ENCODE data around the gene TRIM28. TPM values are rescaled to one million over a fixed set of nuclear protein-coding genes. Genes with fewer than 3 reads are reported as not detected.

TRIM28 gene
- total and polyA plus RNA-seq, 4 donors: 47.1 to 157 (median 84.2) TPM

DNA sequence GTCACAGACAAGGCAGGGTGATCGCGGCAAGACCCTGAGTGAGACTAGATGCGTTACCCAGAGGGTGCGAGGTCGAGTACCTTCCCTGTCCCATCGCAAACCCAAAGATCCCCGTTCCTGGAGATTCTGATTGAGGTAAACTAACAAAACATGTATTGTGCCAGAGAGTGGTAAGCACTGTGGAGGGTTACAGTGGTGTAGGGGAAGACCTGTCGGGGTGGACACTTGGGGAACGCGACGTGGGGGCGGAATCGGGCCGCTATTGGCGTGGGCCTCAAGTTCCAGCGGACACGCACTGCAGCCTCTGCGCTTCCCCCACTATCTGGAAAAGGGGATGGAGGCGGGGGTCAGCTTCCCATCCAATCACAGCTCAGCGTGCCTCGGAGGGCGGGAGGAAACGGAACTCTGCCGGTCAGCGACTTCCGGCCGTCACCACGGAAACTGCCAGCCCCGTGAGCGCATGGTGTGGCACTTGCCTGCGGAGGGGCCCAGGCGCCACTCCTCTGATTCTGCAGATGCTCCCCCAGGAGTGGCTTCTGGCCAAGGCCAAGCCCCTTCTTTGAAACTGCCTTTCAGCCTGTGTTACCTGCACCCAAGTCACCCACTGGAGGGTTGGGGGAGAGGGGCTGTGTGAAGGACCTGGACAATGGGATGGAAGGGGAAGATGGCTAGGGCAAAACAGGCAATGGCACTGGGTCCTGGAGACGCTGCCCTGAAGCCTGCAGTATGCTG, 15.6 kb downstream of the TRIM28 start:
- WGBS: 1% methylated on average over 33 of the region's 33 CpGs
- peaks cover 27 to 63% (median 54%) of the 10 kb centered on the region in 4 donors for H3K4me1 ChIP-seq (ENCODE audit: control insufficient read depth in 4 of 4, insufficient read depth in 4 of 4, low read length in 3 of 4)
- peak overlapping the region; percentile 71 to 90 for H3K9ac ChIP-seq (ENCODE audit: low read depth in 1 of 2, low read length in 2 of 2)
- H3K4me3 ChIP-seq (ENCODE audit: low read depth in 1 of 3, low read length in 3 of 3): peak overlapping the region; percentile 54 to 78 (median 78)
- H3K27me3 ChIP-seq (ENCODE audit: control insufficient read depth in 4 of 4, insufficient read depth in 4 of 4, low read length in 3 of 4): no peaks in the 10 kb centered on the region
- peaks cover 0 to 7% (median 3%) of the 10 kb centered on the region in 4 donors for H3K36me3 ChIP-seq (ENCODE audit: control insufficient read depth in 4 of 4, insufficient read depth in 3 of 4, low read depth in 1 of 4, low read length in 3 of 4)
- TF ChIP-seq ATF3 (IDR thresholded peaks at IDR 0.05): no peak
- peak; percentile 55 to 66 for TF ChIP-seq EGR1 (IDR thresholded peaks at IDR 0.05; ENCODE audit: low read depth in 2 of 2)
- TF ChIP-seq, protein P1, sequence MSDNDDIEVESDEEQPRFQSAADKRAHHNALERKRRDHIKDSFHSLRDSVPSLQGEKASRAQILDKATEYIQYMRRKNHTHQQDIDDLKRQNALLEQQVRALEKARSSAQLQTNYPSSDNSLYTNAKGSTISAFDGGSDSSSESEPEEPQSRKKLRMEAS (IDR thresholded peaks at IDR 0.05): peak; percentile 89
- TF ChIP-seq FOXA1 (IDR thresholded peaks at IDR 0.05): no peak
- no peak for TF ChIP-seq RAD21 (IDR thresholded peaks at IDR 0.05)
- no peak for TF ChIP-seq JUND (IDR thresholded peaks at IDR 0.05)
- no peak for TF ChIP-seq ZBTB33 (IDR thresholded peaks at IDR 0.05)
- peak; percentile 69 for TF ChIP-seq NR2F2 (IDR thresholded peaks at IDR 0.05)
- TF ChIP-seq, protein P2, sequence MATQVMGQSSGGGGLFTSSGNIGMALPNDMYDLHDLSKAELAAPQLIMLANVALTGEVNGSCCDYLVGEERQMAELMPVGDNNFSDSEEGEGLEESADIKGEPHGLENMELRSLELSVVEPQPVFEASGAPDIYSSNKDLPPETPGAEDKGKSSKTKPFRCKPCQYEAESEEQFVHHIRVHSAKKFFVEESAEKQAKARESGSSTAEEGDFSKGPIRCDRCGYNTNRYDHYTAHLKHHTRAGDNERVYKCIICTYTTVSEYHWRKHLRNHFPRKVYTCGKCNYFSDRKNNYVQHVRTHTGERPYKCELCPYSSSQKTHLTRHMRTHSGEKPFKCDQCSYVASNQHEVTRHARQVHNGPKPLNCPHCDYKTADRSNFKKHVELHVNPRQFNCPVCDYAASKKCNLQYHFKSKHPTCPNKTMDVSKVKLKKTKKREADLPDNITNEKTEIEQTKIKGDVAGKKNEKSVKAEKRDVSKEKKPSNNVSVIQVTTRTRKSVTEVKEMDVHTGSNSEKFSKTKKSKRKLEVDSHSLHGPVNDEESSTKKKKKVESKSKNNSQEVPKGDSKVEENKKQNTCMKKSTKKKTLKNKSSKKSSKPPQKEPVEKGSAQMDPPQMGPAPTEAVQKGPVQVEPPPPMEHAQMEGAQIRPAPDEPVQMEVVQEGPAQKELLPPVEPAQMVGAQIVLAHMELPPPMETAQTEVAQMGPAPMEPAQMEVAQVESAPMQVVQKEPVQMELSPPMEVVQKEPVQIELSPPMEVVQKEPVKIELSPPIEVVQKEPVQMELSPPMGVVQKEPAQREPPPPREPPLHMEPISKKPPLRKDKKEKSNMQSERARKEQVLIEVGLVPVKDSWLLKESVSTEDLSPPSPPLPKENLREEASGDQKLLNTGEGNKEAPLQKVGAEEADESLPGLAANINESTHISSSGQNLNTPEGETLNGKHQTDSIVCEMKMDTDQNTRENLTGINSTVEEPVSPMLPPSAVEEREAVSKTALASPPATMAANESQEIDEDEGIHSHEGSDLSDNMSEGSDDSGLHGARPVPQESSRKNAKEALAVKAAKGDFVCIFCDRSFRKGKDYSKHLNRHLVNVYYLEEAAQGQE (IDR thresholded peaks at IDR 0.05): peak; percentile 61
- peak; percentile 86 to 94 for TF ChIP-seq GABPA (IDR thresholded peaks at IDR 0.05 in 1 of 2, conservative IDR thresholded peaks at IDR 0.05 in 1 of 2)
- TF ChIP-seq TAF1 (conservative IDR thresholded peaks at IDR 0.05): no peak
- TF ChIP-seq RXRA (IDR thresholded peaks at IDR 0.05): peak; percentile 7 to 35
- peak; percentile 61 for TF ChIP-seq SP1 (IDR thresholded peaks at IDR 0.05)
- no peak for TF ChIP-seq HNF4G (IDR thresholded peaks at IDR 0.05)
- no peak for TF ChIP-seq HNF4A (conservative IDR thresholded peaks at IDR 0.05)
- TF ChIP-seq YY1 (IDR thresholded peaks at IDR 0.05): peak; percentile 98
- peak; percentile 87 for DNase-seq (ENCODE audit: low spot score)
- peak overlapping the region; percentile 87 to 100 for H3K27ac ChIP-seq (ENCODE audit: low read depth in 1 of 2, low read length in 2 of 2)
- no peaks in the 10 kb centered on the region for H3K9me3 ChIP-seq (ENCODE audit: control insufficient read depth in 4 of 4, low read length in 3 of 4)
